GM12892 (cell line): ENCODE data around the gene PTK7.

Experiments used
- POLR2A ChIP-seq: IDR thresholded peaks from 2 replicates; pipeline ENCODE4 v1.6.1; 2011; ENCODE audit warnings: low read depth, low read length, control low read depth
- POLR2AphosphoS5 ChIP-seq: IDR thresholded peaks from 2 replicates; pipeline ENCODE4 v1.6.1; 2011; ENCODE audit warnings: low read depth, low read length, control low read depth
- TAF1 ChIP-seq: IDR thresholded peaks from 2 replicates; pipeline ENCODE4 v1.6.1; 2011; ENCODE audit warnings: low read depth, mild to moderate bottlenecking, control low read depth, low read length, borderline replicate concordance

DNA sequence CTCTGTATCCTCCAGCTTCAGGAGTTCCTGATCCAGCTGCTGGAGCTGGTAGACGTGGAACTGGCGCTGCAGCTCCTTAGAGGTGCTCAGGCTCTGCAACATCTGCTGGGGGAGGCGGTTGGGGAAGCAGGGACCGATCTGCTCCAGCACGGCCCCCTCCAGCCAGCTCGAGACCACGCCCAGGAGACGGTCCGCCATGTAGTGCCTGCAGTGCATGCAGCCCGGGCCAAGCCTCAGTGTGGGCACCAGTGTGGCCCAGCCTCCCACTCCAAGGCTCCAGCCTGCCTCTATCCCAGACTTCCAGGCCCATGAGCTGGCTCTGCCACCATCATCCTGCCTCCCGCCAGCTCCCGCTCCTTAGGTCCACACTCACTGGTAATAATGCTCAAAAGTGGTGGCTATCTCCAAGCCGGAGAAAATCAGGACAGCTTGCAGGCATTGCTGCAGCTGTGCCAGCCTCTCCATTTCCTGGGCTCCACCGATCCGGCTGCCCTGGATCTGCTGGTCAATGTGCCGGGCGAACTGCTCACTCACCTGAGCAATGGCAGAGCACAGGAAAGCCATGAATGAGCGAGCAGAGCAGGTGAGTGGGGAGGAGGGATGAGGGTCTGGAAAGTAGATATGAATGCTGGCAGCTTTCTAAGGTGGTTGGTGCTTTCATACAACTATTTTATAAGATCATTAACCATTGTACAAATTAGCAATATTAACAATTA is 35.4 kb upstream of the PTK7 start:
- TF ChIP-seq POLR2AphosphoS5, result no peak
- TF ChIP-seq TAF1, result no peak
- TF ChIP-seq POLR2A, result no peak
